Activated naive CD4-positive, alpha-beta T cell treated with anti-CD3 and anti-CD28 coated beads, Interleukin-2, amount 50 U/mL, for 24 hours (primary cell): Measurements from ENCODE around the gene ZNF668.
A peak's percentile ranks its signal among the peaks of the same experiment; 100 is the strongest.

Experiments used
- H3K27ac Mint-ChIP-seq: one replicate; pipeline ENCODE4 v1.8.0; 2021; ENCODE audit warnings: mild to moderate bottlenecking, mixed read lengths
- H3K27me3 Mint-ChIP-seq: one replicate; pipeline ENCODE4 v1.8.0; 2021; ENCODE audit warnings: mixed read lengths
- H3K36me3 Mint-ChIP-seq: one replicate; pipeline ENCODE4 v1.8.0; 2021; ENCODE audit warnings: mixed read lengths
- H3K4me1 Mint-ChIP-seq: one replicate; pipeline ENCODE4 v1.8.0; 2021; ENCODE audit warnings: mixed read lengths
- H3K4me3 Mint-ChIP-seq: one replicate; pipeline ENCODE4 v1.8.0; 2021; ENCODE audit warnings: mild to moderate bottlenecking, mixed read lengths
- H3K9me3 Mint-ChIP-seq: one replicate; pipeline ENCODE4 v1.8.0; 2021; ENCODE audit warnings: mixed read lengths

Gene ZNF668

GRCh38 chr16:31077592-31078396 lies 3.8 kb upstream of the ZNF668 start:
- H3K27me3 Mint-ChIP-seq, result no peaks in the 10 kb centered on the region
- no peak overlapping the region for H3K4me3 Mint-ChIP-seq
- peaks cover 36% of the 10 kb centered on the region for H3K4me1 Mint-ChIP-seq
- H3K9me3 Mint-ChIP-seq, result no peaks in the 10 kb centered on the region
- H3K36me3 Mint-ChIP-seq, result peaks cover 12% of the 10 kb centered on the region
- H3K27ac Mint-ChIP-seq, result peak overlapping the region; percentile 30

- Mint-ChIP-seq H3K4me1 (peaks cover 38% of the 10 kb centered on the region), H3K27me3 (no peaks in the 10 kb centered on the region), H3K27ac (no peak overlapping the region), H3K4me3 (no peak overlapping the region), H3K36me3 (peaks cover 12% of the 10 kb centered on the region), H3K9me3 (no peaks in the 10 kb centered on the region)
Measured at GRCh38 chr16:31077024-31077423, 3.0 kb upstream of the ZNF668 start.

DNA sequence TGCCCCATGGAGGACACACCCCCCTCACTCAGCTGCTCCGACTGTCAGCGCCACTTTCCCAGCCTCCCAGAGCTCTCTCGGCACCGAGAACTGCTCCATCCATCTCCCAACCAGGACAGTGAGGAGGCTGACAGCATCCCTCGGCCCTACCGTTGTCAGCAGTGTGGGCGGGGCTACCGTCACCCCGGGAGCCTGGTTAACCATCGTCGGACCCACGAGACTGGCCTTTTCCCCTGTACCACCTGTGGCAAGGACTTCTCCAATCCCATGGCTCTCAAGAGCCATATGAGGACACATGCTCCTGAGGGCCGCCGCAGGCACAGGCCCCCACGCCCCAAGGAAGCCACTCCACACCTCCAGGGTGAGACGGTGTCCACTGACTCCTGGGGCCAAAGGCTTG lies 2.3 kb upstream of the ZNF668 start:
- Mint-ChIP-seq H3K36me3 (peaks cover 12% of the 10 kb centered on the region), H3K27ac (no peak overlapping the region), H3K27me3 (no peaks in the 10 kb centered on the region), H3K9me3 (no peaks in the 10 kb centered on the region), H3K4me1 (peaks cover 44% of the 10 kb centered on the region), H3K4me3 (no peak overlapping the region)

GRCh38 chr16:31074814-31075183 lies 759 bp upstream of the ZNF668 start:
- Mint-ChIP-seq H3K4me1 (peaks cover 44% of the 10 kb centered on the region), H3K4me3 (peak overlapping the region; percentile 97), H3K27ac (peak overlapping the region; percentile 98), H3K27me3 (no peaks in the 10 kb centered on the region), H3K9me3 (no peaks in the 10 kb centered on the region), H3K36me3 (peaks cover 12% of the 10 kb centered on the region)

DNA sequence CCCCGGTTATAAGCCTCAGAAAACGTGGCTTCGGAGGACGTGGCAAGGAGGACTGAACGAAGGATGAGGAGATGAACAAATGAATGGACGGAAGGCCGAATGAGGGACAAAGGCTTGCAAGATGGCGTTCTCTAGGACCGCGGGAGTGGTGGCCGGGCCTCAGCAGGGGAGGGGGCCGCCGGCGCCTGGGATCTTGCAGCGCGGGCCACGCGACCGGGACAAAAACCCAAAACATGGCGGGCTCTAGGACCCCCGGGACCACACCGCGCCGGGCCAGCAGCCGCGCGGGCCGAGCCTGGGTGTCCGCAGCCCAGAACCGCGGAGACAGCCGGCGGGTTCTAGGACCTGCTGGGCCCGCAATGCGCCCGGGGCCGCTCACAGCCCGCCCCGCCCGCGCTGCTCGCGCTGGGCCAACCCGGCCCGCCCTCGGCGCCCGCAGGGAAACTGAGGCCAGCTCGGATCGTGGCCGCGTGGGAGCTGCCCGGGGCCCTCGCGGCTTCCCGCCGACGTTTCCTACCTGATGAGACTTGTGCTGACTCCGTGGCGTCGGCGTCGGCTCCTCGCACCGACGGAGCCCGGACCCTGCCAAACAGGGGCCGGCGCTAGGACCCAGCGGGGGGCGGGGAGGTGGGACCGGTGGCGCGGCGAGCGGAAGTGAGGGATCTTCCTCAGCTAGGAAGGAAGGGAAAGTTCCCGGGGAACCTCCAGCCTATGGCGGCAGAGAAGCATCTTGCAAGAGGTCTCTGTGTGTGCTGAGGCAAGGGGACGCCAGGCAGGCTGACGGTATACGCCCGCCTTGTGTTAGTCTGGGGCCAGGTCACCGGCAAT lies 684 bp downstream of the ZNF668 start:
- H3K27ac Mint-ChIP-seq, result peak overlapping the region; percentile 98
- peak overlapping the region; percentile 98 for H3K4me3 Mint-ChIP-seq
- peaks cover 12% of the 10 kb centered on the region for H3K36me3 Mint-ChIP-seq
- H3K27me3 Mint-ChIP-seq, result no peaks in the 10 kb centered on the region
- no peaks in the 10 kb centered on the region for H3K9me3 Mint-ChIP-seq
- peaks cover 47% of the 10 kb centered on the region for H3K4me1 Mint-ChIP-seq

DNA sequence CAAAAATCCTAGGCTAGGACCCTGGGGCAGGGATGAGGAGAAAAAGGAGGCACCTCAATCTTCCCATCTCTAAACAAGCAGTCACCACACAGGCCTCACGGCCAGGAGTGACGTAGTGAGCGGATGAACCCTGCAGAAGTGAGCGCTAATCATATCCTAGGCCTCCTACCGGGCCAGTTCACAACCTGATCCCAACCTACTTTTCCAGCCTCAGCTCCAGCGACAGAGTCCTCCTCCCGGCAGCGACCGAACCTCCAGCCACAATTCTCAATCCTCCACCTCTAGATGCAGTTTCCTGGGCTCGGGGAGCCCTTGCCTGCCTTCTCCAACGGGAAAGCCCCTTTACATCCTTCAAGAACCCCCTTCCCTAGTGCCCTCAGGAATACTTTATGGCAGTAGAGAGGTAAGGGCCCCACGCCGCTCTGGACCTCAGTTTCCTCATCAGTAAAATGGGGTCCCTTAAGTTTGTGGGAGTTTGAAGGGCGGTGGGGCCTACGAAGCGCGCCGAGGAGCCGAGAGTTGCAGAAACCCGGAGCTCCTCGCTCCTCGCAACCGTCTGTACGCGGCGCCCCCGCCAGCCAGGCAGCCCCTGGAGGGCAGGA lies 1.4 kb downstream of the ZNF668 start:
- Mint-ChIP-seq H3K4me3 (peak overlapping the region; percentile 98), H3K4me1 (peaks cover 40% of the 10 kb centered on the region), H3K36me3 (peaks cover 5% of the 10 kb centered on the region), H3K9me3 (no peaks in the 10 kb centered on the region), H3K27ac (peak overlapping the region; percentile 98), H3K27me3 (no peaks in the 10 kb centered on the region)

GRCh38 chr16:31071861-31072260 lies 2.2 kb downstream of the ZNF668 start:
- no peaks in the 10 kb centered on the region for H3K27me3 Mint-ChIP-seq
- no peaks in the 10 kb centered on the region for H3K9me3 Mint-ChIP-seq
- H3K27ac Mint-ChIP-seq, result peak overlapping the region; percentile 70
- H3K4me3 Mint-ChIP-seq, result peak overlapping the region; percentile 98
- H3K36me3 Mint-ChIP-seq, result peaks cover 5% of the 10 kb centered on the region
- H3K4me1 Mint-ChIP-seq, result peaks cover 40% of the 10 kb centered on the region

GRCh38 chr16:31067342-31067741 lies 6.7 kb downstream of the ZNF668 start:
- peaks cover 54% of the 10 kb centered on the region for H3K4me1 Mint-ChIP-seq
- no peak overlapping the region for H3K27ac Mint-ChIP-seq

GRCh38 chr16:31064882-31065461 lies 9.1 kb downstream of the ZNF668 start:
- H3K9me3 Mint-ChIP-seq, result no peaks in the 10 kb centered on the region
- H3K27me3 Mint-ChIP-seq, result no peaks in the 10 kb centered on the region
- H3K36me3 Mint-ChIP-seq, result peaks cover 8% of the 10 kb centered on the region
- peaks cover 45% of the 10 kb centered on the region for H3K4me1 Mint-ChIP-seq
- peak overlapping the region; percentile 63 for H3K4me3 Mint-ChIP-seq
- H3K27ac Mint-ChIP-seq, result peak overlapping the region; percentile 65

More at GRCh38 chr16:31067342-31067741, 6.7 kb downstream of the ZNF668 start:
- no peak overlapping the region for H3K4me3 Mint-ChIP-seq
- H3K9me3 Mint-ChIP-seq, result no peaks in the 10 kb centered on the region
- no peaks in the 10 kb centered on the region for H3K27me3 Mint-ChIP-seq
- H3K36me3 Mint-ChIP-seq, result peaks cover 7% of the 10 kb centered on the region

GRCh38 chr16:31063843-31064611 lies 10.0 kb downstream of the ZNF668 start:
- no peaks in the 10 kb centered on the region for H3K9me3 Mint-ChIP-seq
- peaks cover 9% of the 10 kb centered on the region for H3K36me3 Mint-ChIP-seq
- peak overlapping the region; percentile 63 for H3K4me3 Mint-ChIP-seq
- H3K4me1 Mint-ChIP-seq, result peaks cover 39% of the 10 kb centered on the region
- no peaks in the 10 kb centered on the region for H3K27me3 Mint-ChIP-seq
- H3K27ac Mint-ChIP-seq, result peak overlapping the region; percentile 65

- peaks cover 9% of the 10 kb centered on the region for H3K36me3 Mint-ChIP-seq
- H3K27ac Mint-ChIP-seq, result no peak overlapping the region
- H3K27me3 Mint-ChIP-seq, result no peaks in the 10 kb centered on the region
- no peaks in the 10 kb centered on the region for H3K9me3 Mint-ChIP-seq
- peaks cover 37% of the 10 kb centered on the region for H3K4me1 Mint-ChIP-seq
- no peak overlapping the region for H3K4me3 Mint-ChIP-seq
Measured at GRCh38 chr16:31063495-31063842, 10.6 kb downstream of the ZNF668 start.

GRCh38 chr16:31061813-31062440 lies 12.1 kb downstream of the ZNF668 start:
- H3K4me3 Mint-ChIP-seq, result no peak overlapping the region
- H3K9me3 Mint-ChIP-seq, result no peaks in the 10 kb centered on the region
- H3K36me3 Mint-ChIP-seq, result peaks cover 9% of the 10 kb centered on the region
- no peaks in the 10 kb centered on the region for H3K27me3 Mint-ChIP-seq
- no peak overlapping the region for H3K27ac Mint-ChIP-seq
- H3K4me1 Mint-ChIP-seq, result peaks cover 37% of the 10 kb centered on the region

- peaks cover 32% of the 10 kb centered on the region for H3K4me1 Mint-ChIP-seq
- no peak overlapping the region for H3K27ac Mint-ChIP-seq
- H3K4me3 Mint-ChIP-seq, result no peak overlapping the region
- H3K9me3 Mint-ChIP-seq, result no peaks in the 10 kb centered on the region
- no peaks in the 10 kb centered on the region for H3K27me3 Mint-ChIP-seq
- H3K36me3 Mint-ChIP-seq, result peaks cover 9% of the 10 kb centered on the region
Measured at GRCh38 chr16:31061126-31061812, 12.8 kb downstream of the ZNF668 start.

- H3K27ac Mint-ChIP-seq, result no peak overlapping the region
- H3K27me3 Mint-ChIP-seq, result no peaks in the 10 kb centered on the region
- no peaks in the 10 kb centered on the region for H3K9me3 Mint-ChIP-seq
- H3K4me3 Mint-ChIP-seq, result no peak overlapping the region
- H3K4me1 Mint-ChIP-seq, result no peaks in the 10 kb centered on the region
- H3K36me3 Mint-ChIP-seq, result peaks cover 2% of the 10 kb centered on the region
Measured at GRCh38 chr16:31055613-31056012, 18.4 kb downstream of the ZNF668 start.
